ENCODE results near the gene ZBED5. TPM values are rescaled to one million over a fixed set of nuclear protein-coding genes. Genes with fewer than 3 reads are reported as not detected.
A peak's percentile ranks its signal among the peaks of the same experiment; 100 is the strongest.

Gene ZBED5
- total RNA-seq, 1 donor from 2014 or later, result 33.5 TPM

DNA sequence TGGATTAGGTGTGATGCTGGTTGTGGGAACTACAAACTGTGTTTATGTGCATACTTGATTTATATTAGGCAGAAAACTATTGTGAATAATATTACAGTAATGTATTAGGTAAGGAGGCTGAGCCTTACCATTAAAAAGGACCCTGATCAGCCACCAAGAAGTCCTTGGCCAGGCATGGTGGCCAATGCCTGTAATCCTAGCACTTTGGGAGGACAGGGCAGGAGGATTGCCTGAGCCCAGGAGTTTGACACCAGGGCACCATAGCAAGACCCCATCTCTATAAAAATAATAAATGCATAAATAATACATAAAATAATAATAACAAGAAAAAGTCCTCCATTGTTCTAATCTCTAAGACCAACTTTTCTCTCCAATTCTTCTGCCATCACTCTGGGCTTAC, 3.2 kb upstream of the ZBED5 start:
- H3K27ac Mint-ChIP-seq (ENCODE audit: unreplicated experiment), result no peak overlapping the region
- no peaks in the 10 kb centered on the region for H3K9me3 Mint-ChIP-seq (ENCODE audit: low read depth)
- H3K36me3 Mint-ChIP-seq (ENCODE audit: low read depth), result no peaks in the 10 kb centered on the region
- H3K27me3 Mint-ChIP-seq (ENCODE audit: low read depth), result no peaks in the 10 kb centered on the region
- DNase-seq (ENCODE audit: low spot score), result no peak
- H3K4me3 Mint-ChIP-seq (ENCODE audit: unreplicated experiment), result no peak overlapping the region
- TF ChIP-seq, protein P1, sequence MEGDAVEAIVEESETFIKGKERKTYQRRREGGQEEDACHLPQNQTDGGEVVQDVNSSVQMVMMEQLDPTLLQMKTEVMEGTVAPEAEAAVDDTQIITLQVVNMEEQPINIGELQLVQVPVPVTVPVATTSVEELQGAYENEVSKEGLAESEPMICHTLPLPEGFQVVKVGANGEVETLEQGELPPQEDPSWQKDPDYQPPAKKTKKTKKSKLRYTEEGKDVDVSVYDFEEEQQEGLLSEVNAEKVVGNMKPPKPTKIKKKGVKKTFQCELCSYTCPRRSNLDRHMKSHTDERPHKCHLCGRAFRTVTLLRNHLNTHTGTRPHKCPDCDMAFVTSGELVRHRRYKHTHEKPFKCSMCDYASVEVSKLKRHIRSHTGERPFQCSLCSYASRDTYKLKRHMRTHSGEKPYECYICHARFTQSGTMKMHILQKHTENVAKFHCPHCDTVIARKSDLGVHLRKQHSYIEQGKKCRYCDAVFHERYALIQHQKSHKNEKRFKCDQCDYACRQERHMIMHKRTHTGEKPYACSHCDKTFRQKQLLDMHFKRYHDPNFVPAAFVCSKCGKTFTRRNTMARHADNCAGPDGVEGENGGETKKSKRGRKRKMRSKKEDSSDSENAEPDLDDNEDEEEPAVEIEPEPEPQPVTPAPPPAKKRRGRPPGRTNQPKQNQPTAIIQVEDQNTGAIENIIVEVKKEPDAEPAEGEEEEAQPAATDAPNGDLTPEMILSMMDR (IDR thresholded peaks at IDR 0.05), result no peak
- H3K4me1 Mint-ChIP-seq (ENCODE audit: low read depth), result peaks cover 53% of the 10 kb centered on the region

DNA sequence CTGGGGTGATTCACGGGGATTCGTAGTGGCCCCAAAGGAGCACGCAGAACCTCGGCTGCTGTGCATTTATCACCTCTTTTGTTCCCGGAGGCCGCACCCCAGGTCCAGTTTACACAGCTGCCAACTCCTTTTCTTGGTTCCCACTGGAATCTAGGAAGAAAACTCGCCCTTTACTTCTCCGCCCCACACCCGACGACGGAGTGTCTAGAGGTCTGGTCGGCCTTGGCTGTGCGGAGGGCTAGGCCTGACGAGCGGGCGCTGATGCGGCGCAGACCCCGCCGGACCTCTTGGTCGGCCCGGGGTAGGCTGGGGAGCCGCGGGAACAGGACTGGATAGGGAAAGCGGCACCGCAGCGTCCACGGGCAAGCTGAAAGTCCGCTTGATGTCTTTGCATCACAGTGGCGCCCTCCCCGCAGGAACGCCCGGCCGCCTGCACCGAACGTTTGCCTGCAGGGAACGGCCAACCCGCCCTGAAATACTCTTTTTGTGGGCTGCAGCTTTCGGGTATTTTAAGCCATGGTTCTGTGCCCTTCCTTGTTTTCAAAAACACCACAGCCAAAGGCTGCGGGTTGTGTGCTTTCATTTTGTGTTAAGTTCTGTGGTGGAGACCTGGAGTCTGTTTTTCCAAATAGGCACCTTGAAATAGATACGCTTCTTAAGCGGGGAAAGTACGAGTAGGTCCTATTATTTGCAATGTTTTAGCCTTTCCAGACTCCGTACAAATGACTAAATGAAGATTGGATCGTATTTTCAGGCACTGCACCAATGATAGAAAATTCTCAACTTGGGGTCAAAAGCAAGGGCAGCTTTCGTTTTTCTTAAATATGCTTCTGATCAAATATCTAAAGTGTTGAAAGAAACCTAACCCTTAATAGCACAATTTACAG, 829 bp upstream of the ZBED5 start:
- H3K27ac Mint-ChIP-seq (ENCODE audit: unreplicated experiment), result peak overlapping the region; percentile 99
- peaks cover 37% of the 10 kb centered on the region for H3K4me1 Mint-ChIP-seq (ENCODE audit: low read depth)
- H3K9me3 Mint-ChIP-seq (ENCODE audit: low read depth), result no peaks in the 10 kb centered on the region
- H3K36me3 Mint-ChIP-seq (ENCODE audit: low read depth), result peaks cover 12% of the 10 kb centered on the region
- H3K27me3 Mint-ChIP-seq (ENCODE audit: low read depth), result no peaks in the 10 kb centered on the region
- TF ChIP-seq, protein P1 (IDR thresholded peaks at IDR 0.05), result peak; percentile 34
- DNase-seq (ENCODE audit: low spot score), result peak; percentile 91
- peak overlapping the region; percentile 96 for H3K4me3 Mint-ChIP-seq (ENCODE audit: unreplicated experiment)

DNA sequence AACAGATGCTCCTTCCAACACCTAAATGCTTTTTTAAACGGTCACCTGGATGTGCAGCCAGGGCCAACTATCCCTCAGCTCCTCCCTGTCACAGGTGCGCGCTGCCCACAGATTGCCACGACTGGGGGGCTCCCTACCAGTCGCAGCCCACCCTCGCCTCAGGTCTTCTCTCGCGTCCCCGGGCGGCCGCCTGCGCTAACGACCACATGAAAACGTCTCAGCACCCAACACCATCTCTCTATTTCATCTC, 469 bp downstream of the ZBED5 start:
- Mint-ChIP-seq H3K27me3 (ENCODE audit: low read depth) (no peaks in the 10 kb centered on the region), H3K36me3 (ENCODE audit: low read depth) (peaks cover 19% of the 10 kb centered on the region), H3K4me1 (ENCODE audit: low read depth) (peaks cover 28% of the 10 kb centered on the region), H3K27ac (ENCODE audit: unreplicated experiment) (peak overlapping the region; percentile 99), H3K9me3 (ENCODE audit: low read depth) (no peaks in the 10 kb centered on the region), H3K4me3 (ENCODE audit: unreplicated experiment) (peak overlapping the region; percentile 96)
- TF ChIP-seq, protein P1 (IDR thresholded peaks at IDR 0.05), result no peak
- no peak for DNase-seq (ENCODE audit: low spot score)

DNA sequence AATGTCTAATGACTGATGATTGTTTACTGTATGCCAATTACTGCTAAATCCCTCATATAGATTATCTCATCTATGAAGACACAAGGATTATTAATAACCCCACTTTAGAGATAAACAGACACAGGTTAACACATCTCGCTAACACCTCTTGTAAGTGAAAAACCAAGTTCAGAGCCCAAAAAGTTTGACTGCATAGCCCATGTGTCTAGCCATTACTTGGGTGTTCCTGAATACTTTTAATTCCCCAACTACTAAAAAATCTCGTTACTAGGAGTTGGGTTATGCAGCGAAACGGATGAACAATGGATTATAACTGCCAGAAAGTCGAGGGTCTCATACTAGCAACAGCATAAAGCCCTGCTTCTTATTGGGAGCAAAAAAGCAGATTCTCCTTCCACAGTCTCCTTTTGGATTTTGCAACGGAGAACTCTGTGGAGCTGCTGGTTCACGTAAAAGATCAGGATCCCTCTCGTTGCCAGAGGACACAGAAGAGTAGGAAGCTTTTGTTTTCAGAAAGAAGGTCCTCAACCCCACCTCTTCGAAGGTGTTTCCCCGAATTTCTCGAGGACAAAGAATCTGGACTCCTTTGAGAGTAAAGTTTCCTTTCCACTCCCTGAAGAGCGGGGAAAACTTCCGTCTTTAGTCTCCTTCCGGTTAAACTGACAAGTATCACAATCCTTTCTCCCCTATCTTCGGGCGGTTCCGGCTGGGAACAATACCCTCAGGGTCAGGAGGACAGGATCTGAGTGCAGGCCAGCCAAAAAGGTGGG, 979 bp downstream of the ZBED5 start:
- Mint-ChIP-seq H3K9me3 (ENCODE audit: low read depth) (no peaks in the 10 kb centered on the region), H3K36me3 (ENCODE audit: low read depth) (peaks cover 24% of the 10 kb centered on the region), H3K4me3 (ENCODE audit: unreplicated experiment) (peak overlapping the region; percentile 96), H3K27ac (ENCODE audit: unreplicated experiment) (peak overlapping the region; percentile 99), H3K4me1 (ENCODE audit: low read depth) (peaks cover 24% of the 10 kb centered on the region), H3K27me3 (ENCODE audit: low read depth) (no peaks in the 10 kb centered on the region)
- DNase-seq (ENCODE audit: low spot score), result no peak
- TF ChIP-seq, protein P1 (IDR thresholded peaks at IDR 0.05), result no peak

DNA sequence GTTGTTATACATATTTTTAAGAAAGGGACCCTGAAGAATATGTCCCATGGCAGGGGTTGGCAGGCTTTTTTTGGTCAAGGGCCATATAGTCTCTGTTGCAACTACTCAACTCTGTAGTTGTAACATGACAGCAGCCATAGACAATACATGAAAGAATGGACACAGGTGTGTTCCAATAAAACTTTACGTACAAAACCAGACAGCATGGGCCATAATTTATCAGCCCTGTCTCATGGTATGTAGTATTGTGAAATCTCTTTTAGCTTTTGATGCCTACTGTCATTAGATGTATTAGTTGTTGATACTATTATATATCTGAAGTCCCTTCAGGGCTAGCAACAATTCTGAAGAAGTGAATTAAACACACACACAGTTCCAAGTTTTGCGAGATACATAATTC, 2.6 kb downstream of the ZBED5 start:
- Mint-ChIP-seq H3K4me1 (ENCODE audit: low read depth) (peaks cover 24% of the 10 kb centered on the region), H3K9me3 (ENCODE audit: low read depth) (no peaks in the 10 kb centered on the region), H3K27me3 (ENCODE audit: low read depth) (no peaks in the 10 kb centered on the region), H3K4me3 (ENCODE audit: unreplicated experiment) (no peak overlapping the region), H3K27ac (ENCODE audit: unreplicated experiment) (no peak overlapping the region), H3K36me3 (ENCODE audit: low read depth) (peaks cover 24% of the 10 kb centered on the region)
- no peak for DNase-seq (ENCODE audit: low spot score)
- TF ChIP-seq, protein P1 (IDR thresholded peaks at IDR 0.05), result no peak
